ENCODE measurements around the gene IQGAP2. TPM values are rescaled to one million over a fixed set of nuclear protein-coding genes. Genes with fewer than 3 reads are reported as not detected.

Gene IQGAP2
- total and polyA plus RNA-seq, 9 of the 15 experiments (the other 6 are each of a cell fraction or from before 2014, with no cell fraction given): 8.7 to 23.2 (median 17.4) TPM

- in situ Hi-C loops (cut with MboI): no loop called here
- no peak overlapping the region for H3K4me3 ChIP-seq
- POLR2A ChIA-PET: interaction anchor here (0.6 to 1.7 kb wide), 2 partner anchors 9 to 232 kb away, joined by 3 to 5 read pairs; no protein-coding TSS in a partner anchor
- TF ChIP-seq ZNF280B (CRISPR knock-in tag; IDR thresholded peaks at IDR 0.05) (no peak), LEF1 (IDR thresholded peaks at IDR 0.05) (no peak), PREB (CRISPR knock-in tag; IDR thresholded peaks at IDR 0.05) (no peak), TCFL5 (CRISPR knock-in tag; conservative IDR thresholded peaks at IDR 0.05) (no peak), SIN3A (IDR thresholded peaks at IDR 0.05; ENCODE audit: borderline replicate concordance in 2 of 2, control insufficient read depth in 1 of 2, low read depth in 2 of 2, low read length in 2 of 2) (no peak), FOXO4 (CRISPR knock-in tag; IDR thresholded peaks at IDR 0.05) (no peak), HNRNPLL (IDR thresholded peaks at IDR 0.05; ENCODE audit: low read depth, low read length, poor library complexity, severe bottlenecking) (no peak), EP300 (IDR thresholded peaks at IDR 0.05; ENCODE audit: low read length) (no peak)
- TF ChIP-seq, protein P1, sequence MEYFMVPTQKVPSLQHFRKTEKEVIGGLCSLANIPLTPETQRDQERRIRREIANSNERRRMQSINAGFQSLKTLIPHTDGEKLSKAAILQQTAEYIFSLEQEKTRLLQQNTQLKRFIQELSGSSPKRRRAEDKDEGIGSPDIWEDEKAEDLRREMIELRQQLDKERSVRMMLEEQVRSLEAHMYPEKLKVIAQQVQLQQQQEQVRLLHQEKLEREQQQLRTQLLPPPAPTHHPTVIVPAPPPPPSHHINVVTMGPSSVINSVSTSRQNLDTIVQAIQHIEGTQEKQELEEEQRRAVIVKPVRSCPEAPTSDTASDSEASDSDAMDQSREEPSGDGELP (CRISPR knock-in tag; IDR thresholded peaks at IDR 0.05; ENCODE audit: borderline replicate concordance): no peak
- TF ChIP-seq, protein P2, sequence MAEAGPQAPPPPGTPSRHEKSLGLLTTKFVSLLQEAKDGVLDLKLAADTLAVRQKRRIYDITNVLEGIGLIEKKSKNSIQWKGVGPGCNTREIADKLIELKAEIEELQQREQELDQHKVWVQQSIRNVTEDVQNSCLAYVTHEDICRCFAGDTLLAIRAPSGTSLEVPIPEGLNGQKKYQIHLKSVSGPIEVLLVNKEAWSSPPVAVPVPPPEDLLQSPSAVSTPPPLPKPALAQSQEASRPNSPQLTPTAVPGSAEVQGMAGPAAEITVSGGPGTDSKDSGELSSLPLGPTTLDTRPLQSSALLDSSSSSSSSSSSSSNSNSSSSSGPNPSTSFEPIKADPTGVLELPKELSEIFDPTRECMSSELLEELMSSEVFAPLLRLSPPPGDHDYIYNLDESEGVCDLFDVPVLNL (CRISPR knock-in tag; IDR thresholded peaks at IDR 0.05; ENCODE audit: low read depth): no peak
- TF ChIP-seq, protein P3, sequence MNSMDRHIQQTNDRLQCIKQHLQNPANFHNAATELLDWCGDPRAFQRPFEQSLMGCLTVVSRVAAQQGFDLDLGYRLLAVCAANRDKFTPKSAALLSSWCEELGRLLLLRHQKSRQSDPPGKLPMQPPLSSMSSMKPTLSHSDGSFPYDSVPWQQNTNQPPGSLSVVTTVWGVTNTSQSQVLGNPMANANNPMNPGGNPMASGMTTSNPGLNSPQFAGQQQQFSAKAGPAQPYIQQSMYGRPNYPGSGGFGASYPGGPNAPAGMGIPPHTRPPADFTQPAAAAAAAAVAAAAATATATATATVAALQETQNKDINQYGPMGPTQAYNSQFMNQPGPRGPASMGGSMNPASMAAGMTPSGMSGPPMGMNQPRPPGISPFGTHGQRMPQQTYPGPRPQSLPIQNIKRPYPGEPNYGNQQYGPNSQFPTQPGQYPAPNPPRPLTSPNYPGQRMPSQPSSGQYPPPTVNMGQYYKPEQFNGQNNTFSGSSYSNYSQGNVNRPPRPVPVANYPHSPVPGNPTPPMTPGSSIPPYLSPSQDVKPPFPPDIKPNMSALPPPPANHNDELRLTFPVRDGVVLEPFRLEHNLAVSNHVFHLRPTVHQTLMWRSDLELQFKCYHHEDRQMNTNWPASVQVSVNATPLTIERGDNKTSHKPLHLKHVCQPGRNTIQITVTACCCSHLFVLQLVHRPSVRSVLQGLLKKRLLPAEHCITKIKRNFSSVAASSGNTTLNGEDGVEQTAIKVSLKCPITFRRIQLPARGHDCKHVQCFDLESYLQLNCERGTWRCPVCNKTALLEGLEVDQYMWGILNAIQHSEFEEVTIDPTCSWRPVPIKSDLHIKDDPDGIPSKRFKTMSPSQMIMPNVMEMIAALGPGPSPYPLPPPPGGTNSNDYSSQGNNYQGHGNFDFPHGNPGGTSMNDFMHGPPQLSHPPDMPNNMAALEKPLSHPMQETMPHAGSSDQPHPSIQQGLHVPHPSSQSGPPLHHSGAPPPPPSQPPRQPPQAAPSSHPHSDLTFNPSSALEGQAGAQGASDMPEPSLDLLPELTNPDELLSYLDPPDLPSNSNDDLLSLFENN (IDR thresholded peaks at IDR 0.05; ENCODE audit: low read depth in 2 of 2, low read length in 2 of 2): no peak
Observed at GRCh38 chr5:76615759-76616158, 212.7 kb downstream of the IQGAP2 start.

More at GRCh38 chr5:76615759-76616158, 212.7 kb downstream of the IQGAP2 start:
- no peaks in the 10 kb centered on the region for H3K27me3 ChIP-seq (ENCODE audit: control insufficient read depth in 2 of 2, insufficient read depth in 2 of 2, low read length in 2 of 2)
- no peaks in the 10 kb centered on the region for H3K79me2 ChIP-seq (ENCODE audit: control insufficient read depth, insufficient read depth, low read length)
- DNase-seq (ENCODE audit: extremely low read depth in 1 of 4, low spot score in 3 of 4) (no peak), FAIRE-seq (no peak), ATAC-seq (no peak)
- WGBS (ENCODE audit: insufficient coverage, low coverage, missing lambda C conversion rate): 54% methylated on average over 2 of the region's 2 CpGs
- no peak overlapping the region for H3K9ac ChIP-seq (ENCODE audit: insufficient read depth in 1 of 2, low read depth in 2 of 2, low read length in 2 of 2)
- no peak overlapping the region for H3K27ac ChIP-seq (ENCODE audit: extremely low read depth, low read depth, low read length)
- CTCF ChIA-PET (ENCODE audit: low intra/inter-chr PET ratio): no interaction called here
- H3K36me3 ChIP-seq (ENCODE audit: control insufficient read depth, insufficient read depth, low read length): no peaks in the 10 kb centered on the region
- H2AFZ ChIP-seq (ENCODE audit: low read depth, low read length): no peak overlapping the region
- H3K4me1 ChIP-seq (replicated peaks in 1 of 2; ENCODE audit: control insufficient read depth in 2 of 2, insufficient read depth in 2 of 2, low read length in 2 of 2): peaks cover 0 to 10% of the 10 kb centered on the region in 2 experiments; a peak in 1 of 5 replicates
- no peak overlapping the region for H3K4me2 ChIP-seq (ENCODE audit: insufficient read depth, low read length)
- no peaks in the 10 kb centered on the region for H3K9me3 ChIP-seq (replicated peaks; ENCODE audit: control insufficient read depth, insufficient read depth, low read depth, low read length)
- intact Hi-C loops (cut with micrococcal nuclease): no loop called here
- H4K20me1 ChIP-seq (replicated peaks; ENCODE audit: control insufficient read depth, insufficient read depth, low read length): no peaks in the 10 kb centered on the region
- no peaks in the 10 kb centered on the region for H3K9me1 ChIP-seq (ENCODE audit: control insufficient read depth, insufficient read depth, low read length)
- BruUV-seq (replicated peaks): no TSS peak
